AG08396 (cell line): ENCODE results near the gene MYBPHL.

Source experiments
- DNase-seq: peaks from one replicate; pipeline ENCODE4 v3.0.0; 2012; ENCODE audit warnings: low spot score, mixed read lengths

Gene MYBPHL, protein sequence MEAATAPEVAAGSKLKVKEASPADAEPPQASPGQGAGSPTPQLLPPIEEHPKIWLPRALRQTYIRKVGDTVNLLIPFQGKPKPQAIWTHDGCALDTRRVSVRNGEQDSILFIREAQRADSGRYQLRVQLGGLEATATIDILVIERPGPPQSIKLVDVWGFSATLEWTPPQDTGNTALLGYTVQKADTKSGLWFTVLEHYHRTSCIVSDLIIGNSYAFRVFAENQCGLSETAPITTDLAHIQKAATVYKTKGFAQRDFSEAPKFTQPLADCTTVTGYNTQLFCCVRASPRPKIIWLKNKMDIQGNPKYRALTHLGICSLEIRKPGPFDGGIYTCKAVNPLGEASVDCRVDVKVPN

DNA sequence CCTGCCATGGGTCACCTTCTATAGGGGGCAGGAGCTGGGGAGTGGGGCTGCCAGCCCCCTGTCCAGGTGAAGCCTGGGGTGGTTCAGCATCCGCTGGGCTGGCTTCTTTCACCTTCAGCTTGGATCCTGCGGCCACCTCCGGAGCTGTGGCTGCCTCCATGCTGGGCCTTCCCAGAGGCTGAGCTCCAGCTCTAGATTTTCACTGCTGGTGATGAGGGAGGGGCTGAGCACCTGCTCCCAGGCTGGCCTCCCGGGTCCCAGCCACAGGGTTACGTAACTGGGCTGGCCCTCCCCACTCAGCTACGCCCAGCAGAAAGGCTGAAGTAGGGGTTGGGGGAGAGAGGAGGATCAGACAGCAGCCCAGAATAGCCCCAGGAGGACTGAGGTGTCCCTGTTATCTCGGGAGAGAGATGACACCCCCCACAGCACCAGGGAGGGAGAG lies at the start of gene MYBPHL:
TSS of gene MYBPHL (minus strand) at position 180 of the 442 bp plus-strand sequence. CDS start at position 160, 20 bp downstream.
- no peak for DNase-seq

DNA sequence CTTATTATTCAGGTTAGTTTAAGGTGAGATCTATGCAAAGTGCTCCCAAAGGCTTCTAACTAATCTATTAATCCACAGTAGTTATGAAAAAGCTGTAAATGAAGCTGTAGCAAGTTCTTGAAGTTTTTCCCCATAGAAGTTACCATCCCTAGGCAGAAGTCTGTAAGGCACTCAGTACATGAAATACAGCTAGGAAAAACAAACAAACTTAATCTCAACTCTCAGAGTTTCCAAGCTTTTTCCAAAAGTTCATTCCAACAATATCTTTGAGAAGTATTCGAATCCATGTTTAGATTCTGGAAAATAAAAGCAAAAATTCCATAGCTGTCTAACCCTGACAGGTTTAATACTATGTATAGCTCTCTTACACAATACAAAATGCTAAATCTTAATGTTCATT lies 49.7 kb upstream of the MYBPHL start:
- no peak for DNase-seq

DNA sequence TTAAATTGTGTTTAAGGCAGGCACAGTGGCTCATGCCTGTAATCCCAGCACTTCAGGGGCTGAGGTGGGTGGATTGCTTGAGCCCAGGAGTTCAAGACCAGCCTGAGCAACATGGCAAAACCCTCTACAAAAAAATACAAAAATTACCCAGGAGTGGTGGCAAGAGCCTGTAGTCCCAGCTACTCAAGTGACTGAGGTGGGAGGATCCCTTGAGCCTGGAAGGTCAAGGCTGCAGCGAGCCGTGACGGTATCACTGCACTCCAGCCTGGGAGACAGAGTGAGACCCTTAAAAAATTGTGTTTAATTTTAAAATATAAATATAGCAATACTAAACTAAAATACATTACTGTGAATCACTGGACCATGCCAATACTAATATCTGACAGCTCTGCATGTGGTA lies 48.1 kb upstream of the MYBPHL start:
- no peak for DNase-seq

DNA sequence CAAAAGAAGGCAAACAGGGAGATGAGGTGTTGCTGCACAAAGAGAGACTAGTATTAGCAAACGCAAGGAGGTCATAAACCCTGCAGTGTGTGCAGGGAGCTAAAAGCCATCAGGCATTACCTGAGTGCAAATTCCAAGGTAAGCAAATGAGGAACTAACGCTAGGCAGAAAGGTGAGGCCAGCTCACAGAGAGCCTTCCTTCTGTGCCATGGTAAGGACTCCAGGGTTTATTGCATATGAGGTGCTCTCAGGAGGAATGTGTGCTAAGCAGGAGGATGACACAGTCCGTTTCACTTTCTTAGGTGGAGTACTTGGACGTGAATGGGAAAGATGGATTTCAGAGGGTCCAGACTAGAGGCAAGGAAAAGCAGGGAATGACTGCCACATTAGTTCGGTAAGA lies 44.6 kb upstream of the MYBPHL start:
- DNase-seq: no peak

DNA sequence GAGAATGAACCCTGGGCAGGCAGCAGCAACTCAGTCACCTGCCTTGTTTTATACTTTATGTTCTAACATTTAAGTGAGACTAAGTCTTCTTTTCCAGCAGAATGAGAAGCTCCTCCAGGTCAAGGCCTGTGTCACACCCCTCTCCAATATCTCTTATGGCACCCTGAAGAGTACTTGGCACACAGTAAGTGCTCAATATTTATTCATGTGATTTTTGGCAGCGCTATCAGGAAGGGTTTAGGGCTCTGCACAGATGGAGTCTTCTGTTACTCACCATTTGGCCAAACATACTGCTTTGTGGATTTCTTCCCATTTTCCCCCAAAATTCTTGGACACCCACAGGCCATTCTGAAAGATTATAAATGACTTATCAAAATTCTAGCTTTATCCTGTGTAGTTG lies 43.8 kb upstream of the MYBPHL start:
- no peak for DNase-seq

DNA sequence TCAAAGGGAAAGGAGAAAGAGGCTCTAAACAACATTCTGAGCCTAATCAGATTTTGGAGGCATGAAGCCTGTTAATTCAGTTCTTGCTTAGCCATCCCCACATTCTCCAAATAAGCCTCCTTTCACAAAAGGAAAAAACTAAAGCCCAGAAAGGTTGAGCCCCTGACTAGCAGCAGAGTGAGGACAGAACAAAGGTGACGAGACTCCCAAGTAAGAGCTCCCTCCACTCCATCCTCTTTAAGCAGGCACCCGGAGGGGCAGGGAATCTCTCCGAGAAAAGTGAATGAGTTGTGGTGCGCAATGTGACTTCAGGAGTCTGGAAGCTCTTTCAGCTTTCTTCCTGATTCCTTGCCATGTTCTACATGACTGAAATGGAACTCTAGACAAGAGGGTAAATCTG lies 43.4 kb upstream of the MYBPHL start:
- DNase-seq: no peak

DNA sequence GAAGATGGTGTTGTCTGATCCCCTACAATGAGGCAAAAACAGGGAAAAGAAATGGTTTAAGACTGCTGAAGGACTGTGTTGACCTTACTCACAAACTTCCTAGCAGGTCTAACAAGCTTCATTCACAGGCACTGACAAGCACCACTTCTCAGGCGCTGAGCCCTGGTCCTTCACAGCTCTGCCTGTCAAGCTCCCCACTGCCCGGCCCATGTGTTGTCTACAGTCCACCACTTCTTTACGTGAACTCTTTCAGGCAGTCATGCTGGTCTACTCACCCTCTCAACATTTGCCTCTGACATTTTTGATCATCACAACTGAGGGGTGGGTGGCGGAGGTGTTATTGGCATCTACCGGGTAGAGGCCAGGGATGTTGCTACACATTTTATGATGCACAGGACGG lies 40.7 kb upstream of the MYBPHL start:
- DNase-seq: no peak

DNA sequence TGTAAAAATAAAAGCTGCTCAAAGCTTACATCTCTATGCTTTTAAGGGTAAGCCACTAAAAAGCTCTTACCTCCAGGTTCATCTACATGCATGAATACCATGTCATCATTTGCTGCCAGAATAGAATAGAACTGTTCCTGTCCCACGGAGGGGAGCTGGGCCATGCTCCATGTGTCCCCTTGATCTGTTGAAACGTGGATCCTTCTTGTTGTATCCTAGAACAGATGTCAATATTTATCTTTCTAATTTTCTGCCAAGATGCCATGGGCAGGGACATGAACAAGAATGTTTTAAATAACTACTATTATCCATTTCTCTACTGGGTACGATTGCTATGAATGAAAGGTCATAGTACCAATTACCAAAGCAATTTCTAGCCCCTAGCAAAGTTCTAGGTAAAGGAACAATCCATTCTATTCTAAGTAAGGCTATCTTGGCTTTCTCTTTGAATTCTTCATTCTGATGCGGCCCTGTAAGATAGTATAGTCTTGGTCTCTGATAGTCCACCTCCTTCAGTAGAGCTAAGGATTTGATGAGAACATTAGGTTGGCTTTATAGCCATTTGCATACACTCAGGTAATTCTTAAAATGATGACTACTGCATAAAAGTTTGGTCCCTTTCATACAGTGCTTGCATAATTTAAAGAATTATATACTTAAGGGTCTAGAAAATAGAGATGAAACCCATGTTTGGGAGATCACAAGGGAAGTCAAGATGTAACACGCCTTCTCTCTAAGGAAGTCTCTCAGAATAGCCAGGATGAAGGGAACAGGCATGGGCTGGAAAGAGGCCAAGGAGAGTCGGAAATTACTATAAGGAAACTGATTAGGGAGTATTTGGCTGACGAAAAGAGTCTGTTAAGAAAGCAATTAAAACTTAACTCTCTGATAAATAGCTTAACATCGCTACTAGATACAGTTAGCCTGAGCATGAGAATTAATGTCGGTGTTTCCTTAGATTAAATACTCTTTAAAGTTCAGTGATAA lies 35.4 kb upstream of the MYBPHL start:
- no peak for DNase-seq

DNA sequence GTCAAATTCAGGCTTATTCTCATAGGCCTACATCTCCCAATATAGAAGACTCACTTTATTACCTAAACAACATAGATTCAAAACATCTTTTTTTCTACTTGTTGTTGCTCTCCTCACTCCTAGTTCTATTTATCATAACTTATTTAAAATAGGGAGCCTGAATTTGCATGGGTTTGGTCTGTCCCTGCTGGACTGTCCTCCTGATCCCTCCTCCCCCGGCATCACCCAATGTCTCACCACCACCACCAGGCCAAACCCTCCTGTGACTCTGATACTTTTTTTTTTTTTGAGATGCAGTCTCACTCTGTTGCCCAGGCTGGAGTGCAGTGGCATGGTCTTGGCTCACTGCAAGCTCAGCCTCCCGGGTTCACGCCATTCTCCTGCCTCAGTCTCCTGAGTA lies 31.8 kb upstream of the MYBPHL start:
- no peak for DNase-seq

DNA sequence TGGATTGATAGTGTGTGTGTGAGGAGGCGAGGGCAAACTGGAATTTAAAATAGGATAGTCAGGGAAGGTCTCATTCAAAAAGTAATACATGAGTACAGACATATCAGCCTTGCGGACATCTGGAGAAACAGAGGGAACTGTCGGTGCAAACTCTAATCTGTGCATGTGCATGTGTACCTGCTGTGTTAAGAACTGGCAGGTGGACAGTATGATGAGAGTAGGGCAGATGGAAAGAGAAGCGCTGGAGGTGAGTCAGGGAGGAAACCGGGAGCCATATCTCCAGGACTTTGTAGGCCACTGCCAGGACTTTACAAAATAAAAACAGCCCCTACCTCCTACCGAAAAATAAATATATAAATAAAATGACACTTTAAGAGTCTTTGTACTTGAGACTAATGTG lies 31.3 kb upstream of the MYBPHL start:
- DNase-seq: no peak

DNA sequence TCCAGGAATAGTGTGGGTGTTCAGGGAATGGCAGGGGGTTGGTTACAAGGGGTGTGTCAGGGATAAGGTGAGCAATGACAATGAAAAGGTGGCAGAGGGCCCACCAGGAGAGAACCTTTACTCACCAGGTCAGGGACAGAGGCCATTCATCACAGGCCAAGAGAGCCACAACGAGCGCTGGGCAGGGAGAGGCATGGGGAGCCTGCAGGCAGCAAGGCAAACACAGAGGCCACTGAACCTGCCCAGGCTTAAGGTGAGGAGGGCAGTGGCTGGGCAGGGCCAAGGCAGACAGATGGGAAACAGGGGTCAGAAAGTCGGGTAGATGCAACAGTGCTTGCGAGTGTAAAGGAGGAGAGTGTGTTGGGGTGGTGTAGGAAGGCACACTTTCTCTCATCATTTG lies 28.3 kb upstream of the MYBPHL start:
- no peak for DNase-seq

DNA sequence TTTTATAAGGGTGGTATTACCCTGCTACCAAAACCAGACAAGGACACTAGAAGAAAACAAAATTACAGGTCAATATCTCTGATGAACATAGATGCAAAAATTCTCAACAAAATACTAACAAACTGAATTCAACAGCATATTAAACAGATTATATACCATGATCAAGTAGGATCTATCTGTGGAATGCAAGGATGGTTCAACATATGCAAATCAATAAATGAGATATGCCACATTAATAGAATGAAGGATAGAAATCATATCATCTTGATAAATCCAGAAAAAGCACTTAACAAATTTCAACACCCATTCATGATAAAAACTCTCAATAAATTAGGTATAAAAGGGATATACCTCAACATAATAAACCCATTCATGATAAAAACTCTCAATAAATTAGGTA lies 24.3 kb upstream of the MYBPHL start:
- no peak for DNase-seq

DNA sequence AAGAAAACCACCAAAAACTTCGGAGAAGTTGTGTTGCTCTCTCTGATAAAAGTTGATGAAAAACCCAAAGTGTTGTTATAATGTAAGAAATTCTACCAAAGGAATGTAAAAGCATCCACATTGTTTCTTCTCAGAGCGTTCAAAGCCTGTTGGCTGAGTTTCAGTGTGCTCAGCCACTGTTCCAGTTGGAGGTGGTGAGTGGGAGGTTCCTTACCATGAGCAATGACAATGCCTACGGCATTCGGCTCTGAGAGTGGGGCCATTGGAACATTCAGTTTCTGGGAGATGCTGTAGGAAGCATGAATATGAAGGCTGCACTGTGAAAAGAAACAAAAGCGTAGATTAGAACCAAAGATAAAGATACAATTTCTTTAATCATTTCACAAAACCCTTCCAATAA lies 20.5 kb upstream of the MYBPHL start:
- no peak for DNase-seq

DNA sequence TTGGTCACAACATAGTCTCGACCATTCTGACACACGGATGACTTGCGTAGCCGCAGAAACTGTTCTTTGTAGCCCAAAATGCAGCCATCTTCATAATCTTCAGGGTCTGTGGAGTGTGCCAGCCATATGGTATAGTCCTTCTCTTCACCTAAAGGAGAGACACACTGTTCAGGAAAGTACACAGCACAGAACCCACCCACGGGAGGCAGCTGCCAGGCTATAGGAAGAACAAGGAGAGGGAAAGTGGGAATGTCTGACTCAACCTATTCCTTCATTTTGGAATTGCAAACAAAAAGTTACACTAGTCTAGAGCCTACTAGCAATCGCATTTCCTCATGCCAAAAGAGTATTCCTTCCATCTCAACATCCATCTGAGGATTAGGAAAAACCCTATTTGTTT lies 16.2 kb upstream of the MYBPHL start:
- DNase-seq: no peak

DNA sequence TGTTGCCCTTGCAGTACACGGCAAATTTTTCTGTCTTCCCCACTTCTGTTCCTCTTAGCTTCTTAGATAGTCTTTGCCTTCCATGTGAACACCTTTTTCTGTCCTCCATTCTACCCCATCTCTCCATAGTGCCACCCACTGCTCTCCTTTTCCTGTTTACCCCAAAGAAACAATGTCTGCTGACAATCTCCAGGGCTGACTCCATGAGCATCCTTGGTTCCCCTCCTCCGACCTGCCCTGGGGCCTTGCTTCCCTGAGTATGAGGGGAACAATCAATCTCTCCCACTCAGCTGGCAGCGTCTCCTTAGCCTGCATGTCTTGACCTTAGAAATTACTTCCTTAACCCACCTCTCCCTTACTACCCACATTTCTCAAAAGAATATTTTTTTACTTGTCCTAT lies 12.3 kb upstream of the MYBPHL start:
- DNase-seq: no peak

DNA sequence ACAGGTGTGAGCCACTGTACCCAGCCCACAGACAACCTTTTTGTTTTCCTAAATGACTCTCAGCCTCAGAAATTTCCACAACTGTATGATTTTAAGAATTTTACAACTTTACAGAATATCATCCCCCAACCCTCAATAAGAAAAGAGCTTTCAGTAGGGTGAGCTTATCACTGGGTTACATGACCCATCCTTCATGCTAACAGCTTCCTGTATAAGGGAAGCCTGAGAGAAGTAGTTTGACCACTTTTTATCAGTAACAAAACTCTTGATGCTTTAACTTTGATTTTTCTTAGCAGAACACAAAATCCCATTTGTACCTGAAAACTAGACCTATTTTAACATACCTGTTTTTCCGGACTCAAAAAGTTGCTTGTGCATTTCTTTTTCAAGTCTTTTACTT lies 9.7 kb upstream of the MYBPHL start:
- DNase-seq: no peak

DNA sequence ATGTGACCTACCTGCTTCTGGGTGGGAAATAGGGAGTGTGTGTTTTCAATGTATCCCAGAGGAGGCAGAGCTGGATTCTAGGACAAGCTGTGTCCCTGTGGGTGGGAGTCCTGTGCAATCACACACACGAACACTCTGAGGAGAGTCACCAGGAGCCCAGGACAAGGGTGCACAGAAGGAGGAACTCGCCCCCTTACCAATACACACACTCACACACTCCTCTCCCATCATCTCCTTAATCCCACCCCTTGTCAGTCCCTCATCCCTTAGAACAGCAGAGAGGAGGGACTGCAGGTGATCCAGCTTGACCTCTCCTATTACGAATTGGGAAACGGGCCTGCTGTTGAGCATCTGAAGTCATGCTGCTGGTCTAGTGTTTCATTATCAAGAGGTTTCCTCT lies 8.5 kb upstream of the MYBPHL start:
- no peak for DNase-seq

DNA sequence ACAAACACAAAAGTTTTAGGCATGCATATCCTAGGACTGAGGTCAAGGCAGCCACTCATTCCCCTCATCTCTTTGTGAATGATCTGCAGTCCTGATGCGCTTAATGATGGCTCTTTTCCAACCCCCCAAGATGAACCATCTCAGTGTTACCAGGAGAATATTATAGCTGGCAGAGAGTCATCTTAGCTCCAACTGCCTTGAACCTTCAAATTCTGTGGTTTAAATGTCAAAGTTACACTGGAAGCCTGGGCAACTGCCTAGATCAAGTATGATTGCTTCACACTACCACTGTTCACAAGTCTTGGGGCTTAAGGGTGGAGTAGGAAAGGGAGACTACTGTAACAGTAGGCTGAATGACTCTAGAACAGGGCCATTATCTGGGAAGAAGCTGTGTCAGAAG lies 8.0 kb upstream of the MYBPHL start:
- no peak for DNase-seq

DNA sequence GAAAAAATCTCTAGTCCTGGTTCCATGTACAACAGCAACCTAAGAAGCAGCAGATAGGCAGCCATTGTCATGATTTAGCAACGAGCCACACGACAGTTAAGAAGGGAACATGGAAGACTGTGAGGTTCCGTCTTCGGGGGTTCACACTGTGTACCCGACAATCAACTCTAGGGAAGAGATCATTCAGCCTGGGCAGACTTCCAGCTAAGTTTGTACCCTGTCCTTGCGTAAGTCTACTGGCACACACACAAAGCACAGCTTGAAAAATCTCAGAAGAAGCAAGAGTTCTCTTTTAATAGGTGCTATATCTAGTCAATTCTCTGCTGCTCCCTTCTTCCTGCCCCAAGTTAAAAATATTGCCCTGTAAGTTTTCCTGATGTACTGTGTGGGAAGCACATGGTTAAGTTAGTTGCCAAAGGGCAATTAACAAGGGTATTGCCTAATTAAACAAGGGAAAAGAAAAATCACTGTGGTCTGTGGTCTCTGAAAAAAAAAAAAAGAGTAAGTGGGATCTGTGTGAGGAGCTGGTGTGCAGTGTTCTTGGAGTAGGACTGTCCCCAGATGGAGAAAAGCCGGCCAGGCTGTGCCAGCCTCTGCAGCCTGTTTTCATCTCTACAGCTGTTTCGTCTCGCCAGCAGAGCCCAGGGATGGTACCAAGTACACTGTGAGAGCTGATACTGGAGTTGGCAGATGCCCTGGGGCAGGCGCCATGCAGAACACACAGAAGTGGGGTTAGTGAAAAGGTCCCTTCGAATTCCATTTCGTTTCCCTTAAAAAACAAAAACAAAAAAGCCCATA lies 6.4 kb upstream of the MYBPHL start:
- DNase-seq: no peak

DNA sequence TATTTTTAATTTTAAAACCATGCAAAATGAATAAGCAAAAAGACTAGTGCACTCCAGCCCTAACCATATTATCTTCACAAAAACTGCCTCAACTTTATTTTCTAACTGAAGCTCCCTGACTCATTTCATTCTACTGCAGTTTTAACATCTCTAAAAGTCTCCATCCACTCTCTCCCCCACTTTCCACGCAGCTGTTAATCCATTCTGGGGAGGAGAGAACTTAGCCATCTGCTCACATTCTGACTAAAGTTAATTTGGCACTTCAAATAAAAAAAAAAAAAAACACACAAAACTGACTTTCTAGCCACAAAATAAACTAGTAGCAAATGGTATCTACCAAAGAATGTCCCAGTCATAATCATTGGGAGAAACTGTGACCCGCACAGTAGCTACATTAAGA lies 5.4 kb upstream of the MYBPHL start:
- DNase-seq: no peak

DNA sequence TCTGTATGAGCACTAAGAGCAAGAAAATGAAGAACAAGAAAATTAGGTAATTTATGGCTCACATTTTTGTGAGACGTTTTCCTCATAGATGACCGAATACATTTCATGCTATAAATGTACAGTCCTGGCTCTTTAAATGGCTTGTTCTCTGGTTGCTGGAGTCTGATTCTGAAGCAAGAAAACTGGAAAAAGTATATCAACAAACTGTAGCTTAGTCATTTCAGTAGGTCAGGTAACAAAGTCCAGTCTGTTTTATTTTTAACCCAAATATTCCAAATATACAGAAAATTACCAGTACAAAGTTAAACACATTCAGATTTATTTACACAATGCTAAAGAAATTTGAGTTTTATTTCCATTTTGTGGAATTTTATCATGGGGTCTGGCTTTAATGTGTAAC lies 2.5 kb upstream of the MYBPHL start:
- no peak for DNase-seq

DNA sequence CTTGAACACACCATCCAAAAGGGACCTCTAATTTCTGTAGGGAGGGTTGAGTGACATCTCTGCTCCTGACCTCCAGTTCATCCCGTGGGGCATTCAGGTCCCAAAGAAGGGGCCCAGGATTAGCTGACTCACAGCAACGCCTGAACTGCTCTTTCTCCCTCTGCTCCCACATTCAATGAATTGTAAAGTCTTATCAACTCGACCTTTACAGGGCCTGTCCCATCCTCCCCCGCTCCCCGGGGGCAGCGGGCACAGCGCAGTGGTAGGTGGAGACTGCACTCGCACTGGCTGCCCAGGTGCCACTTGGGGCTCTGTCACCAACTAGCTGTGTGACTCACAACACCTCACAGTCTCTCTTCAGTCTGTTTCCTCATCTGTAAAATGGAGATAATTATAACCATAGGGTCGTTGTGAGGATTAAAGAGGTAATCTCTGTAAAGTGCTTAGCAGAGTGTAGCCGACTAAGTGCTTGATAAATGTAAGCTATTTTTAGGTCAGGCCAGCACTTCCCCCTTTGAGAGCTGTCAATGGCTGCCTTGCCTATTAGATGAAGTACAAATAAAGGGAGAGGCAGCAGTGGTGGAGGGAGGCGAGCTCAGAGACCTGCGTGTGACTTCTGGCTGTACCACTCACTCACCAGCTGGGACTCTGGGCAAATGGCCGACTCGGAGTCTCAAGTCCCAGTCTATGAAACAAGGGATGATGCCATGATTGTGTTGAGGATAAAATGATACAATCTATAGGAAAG lies 637 bp upstream of the MYBPHL start:
- peak; percentile 18 for DNase-seq
